T-helper 1 cell treated with Interleukin-12 subunit alpha and Interleukin-12 subunit beta and Interleukin-4 antibody, amounts not matched to agents 30 ng/mL and 1 ng/mL, for 36 hours (primary cell): ENCODE results near the gene ARHGEF40. TPM values are rescaled to one million over a fixed set of nuclear protein-coding genes. Genes with fewer than 3 reads are reported as not detected.

Experiments used
- intact Hi-C: fragments of 100-400 bp; cut with micrococcal nuclease; formaldehyde crosslinking; loops from one replicate; pipeline ENCODE4 v1.15.1; 2024
- total RNA-seq: library from RNA; stranded (reverse); gene quantifications from 2 replicates; pipeline ENCODE4 v1.2.3, GENCODE V29; 2022

The ARHGEF40 gene
- total RNA-seq, 1 donor from 2014 or later, result not detected

- intact Hi-C loops, result no loop called here
These were observed 39.5 kb downstream of the ARHGEF40 start for GRCh38 chr14:21109377-21110138.

GRCh38 chr14:21112255-21112654 is 42.2 kb downstream of the ARHGEF40 start:
- intact Hi-C loops, result no loop called here

- intact Hi-C loops, result no loop called here
These were observed 43.3 kb downstream of the ARHGEF40 start for GRCh38 chr14:21113369-21113768.

- intact Hi-C loops, result no loop called here
These were observed 48.8 kb downstream of the ARHGEF40 start for GRCh38 chr14:21118933-21119332.

- intact Hi-C loops, result no loop called here
These were observed 50.6 kb downstream of the ARHGEF40 start for GRCh38 chr14:21120686-21121085.

GRCh38 chr14:21121122-21121521 is 51.0 kb downstream of the ARHGEF40 start:
- intact Hi-C loops, result no loop called here

- intact Hi-C loops, result no loop called here
These were observed 53.3 kb downstream of the ARHGEF40 start for GRCh38 chr14:21123429-21123828.

- intact Hi-C loops, result no loop called here
These were observed 63.8 kb downstream of the ARHGEF40 start for GRCh38 chr14:21133901-21134300.

GRCh38 chr14:21136024-21136423 is 65.9 kb downstream of the ARHGEF40 start:
- intact Hi-C loops, result no loop called here

Other genes with a start within 250 kb of the ARHGEF40 start
- not detected in 2 replicates for gene RNASE3, start 178.9 kb upstream of the ARHGEF40 start, total RNA-seq
- gene RNASE2, start 114.8 kb upstream of the ARHGEF40 start, total RNA-seq, result not detected in 2 replicates
- gene METTL17, start 80.3 kb upstream of the ARHGEF40 start, total RNA-seq, result 90.7 and 96.3 TPM in 2 replicates
- gene SLC39A2, start 71.0 kb upstream of the ARHGEF40 start, total RNA-seq, result 0.24 and 0.39 TPM in 2 replicates
- gene NDRG2, start 45.2 kb upstream of the ARHGEF40 start, total RNA-seq, result 2.6 and 4.6 TPM in 2 replicates
- not detected in 2 replicates for gene TPPP2, start 40.1 kb upstream of the ARHGEF40 start, total RNA-seq
- not detected in 2 replicates for gene RNASE13, start 35.5 kb upstream of the ARHGEF40 start, total RNA-seq
- gene RNASE7, start 27.9 kb upstream of the ARHGEF40 start, total RNA-seq, result not detected in 2 replicates
- gene RNASE8, start 12.5 kb upstream of the ARHGEF40 start, total RNA-seq, result not detected in 2 replicates
- 4.9 and 6.6 TPM in 2 replicates for gene ZNF219, start 28.4 kb downstream of the ARHGEF40 start, total RNA-seq
- 0.63 TPM in 1 of 2 replicates, not detected in the other for gene TMEM253, start 30.8 kb downstream of the ARHGEF40 start, total RNA-seq
- gene OR5AU1, start 85.8 kb downstream of the ARHGEF40 start, total RNA-seq, result not detected in 2 replicates
- 713 and 715 TPM in 2 replicates for gene HNRNPC, start 199.1 kb downstream of the ARHGEF40 start, total RNA-seq
- gene RPGRIP1, start 209.8 kb downstream of the ARHGEF40 start, total RNA-seq, result not detected in 2 replicates